GM12874 (cell line): ENCODE results near the gene SIGLEC11.

Experiments used
- CTCF ChIP-seq: IDR thresholded peaks from 2 replicates; pipeline ENCODE4 v1.5.1; 2011; ENCODE audit warnings: low read depth, mild to moderate bottlenecking, control low read depth, low read length, moderate library complexity; ENCODE audit not compliant: insufficient read depth

The SIGLEC11 gene

GRCh38 chr19:50002386-50002960 is 41.5 kb upstream of the SIGLEC11 start:
- TF ChIP-seq CTCF = no peak

- TF ChIP-seq CTCF = no peak
Observed at GRCh38 chr19:50001775-50002174, 40.8 kb upstream of the SIGLEC11 start.

- TF ChIP-seq CTCF = no peak
Observed at GRCh38 chr19:50000841-50001557, 40.0 kb upstream of the SIGLEC11 start.

GRCh38 chr19:50000038-50000840 is 39.3 kb upstream of the SIGLEC11 start:
- TF ChIP-seq CTCF = no peak

GRCh38 chr19:49999371-50000010 is 38.5 kb upstream of the SIGLEC11 start:
- TF ChIP-seq CTCF = no peak

GRCh38 chr19:49997709-49998108 is 36.7 kb upstream of the SIGLEC11 start:
- no peak for TF ChIP-seq CTCF

- TF ChIP-seq CTCF = no peak
Observed at GRCh38 chr19:49988433-49988832, 27.5 kb upstream of the SIGLEC11 start.
